ENCODE data around the gene PHYKPL. TPM values are rescaled to one million over a fixed set of nuclear protein-coding genes. Genes with fewer than 3 reads are reported as not detected.
"Not testable (repeated sequence)": the region's sequence is repeated elsewhere in the genome, so short reads cannot be mapped to it uniquely, and the experiment has no call there.

PHYKPL gene
- total and polyA plus RNA-seq, 2 donors (not counting 1 experiment from before 2014, with no cell fraction given): 18.1 to 44.8 TPM

DNA sequence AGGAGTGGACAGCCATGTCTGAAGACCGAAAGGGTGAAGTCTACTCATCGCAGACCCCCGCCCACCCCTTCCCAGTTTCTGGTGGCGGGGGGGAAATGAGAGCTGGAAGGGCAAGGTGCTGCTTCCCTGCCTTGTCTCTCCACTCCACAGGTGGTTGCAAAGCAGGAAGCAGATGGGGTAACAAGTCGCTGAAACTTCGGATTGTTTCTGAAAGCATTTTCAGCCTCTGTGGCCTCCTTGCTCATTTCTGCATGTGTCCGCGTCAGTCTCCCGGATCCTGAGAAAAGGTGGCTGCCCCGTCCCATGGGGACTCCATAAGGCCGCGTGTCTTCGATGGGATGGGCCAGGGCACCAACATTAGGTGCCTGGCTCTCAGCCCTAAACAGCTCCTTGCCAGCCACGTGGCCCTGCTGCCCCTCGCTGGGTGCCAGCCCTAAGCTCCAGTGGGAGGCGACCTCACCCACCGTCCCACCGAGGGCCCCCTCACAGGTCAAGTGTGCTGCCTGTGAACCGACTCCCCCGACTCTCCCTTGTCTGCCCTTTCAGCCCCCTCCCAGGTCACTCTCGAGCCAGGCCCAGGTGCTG is 971 bp downstream of the PHYKPL start:
- H4K20me1 ChIP-seq (ENCODE audit: control insufficient read depth, extremely low read depth, insufficient read depth, low read length): no peaks in the 10 kb centered on the region
- peak overlapping the region; percentile 1 for H2AFZ ChIP-seq (ENCODE audit: low read length)
- peak overlapping the region; percentile 81 for H3K9ac ChIP-seq (ENCODE audit: insufficient read depth, low read length)
- H3K27ac ChIP-seq (ENCODE audit: insufficient read depth, low read length): peak overlapping the region; percentile 77
- TF ChIP-seq, protein P1, sequence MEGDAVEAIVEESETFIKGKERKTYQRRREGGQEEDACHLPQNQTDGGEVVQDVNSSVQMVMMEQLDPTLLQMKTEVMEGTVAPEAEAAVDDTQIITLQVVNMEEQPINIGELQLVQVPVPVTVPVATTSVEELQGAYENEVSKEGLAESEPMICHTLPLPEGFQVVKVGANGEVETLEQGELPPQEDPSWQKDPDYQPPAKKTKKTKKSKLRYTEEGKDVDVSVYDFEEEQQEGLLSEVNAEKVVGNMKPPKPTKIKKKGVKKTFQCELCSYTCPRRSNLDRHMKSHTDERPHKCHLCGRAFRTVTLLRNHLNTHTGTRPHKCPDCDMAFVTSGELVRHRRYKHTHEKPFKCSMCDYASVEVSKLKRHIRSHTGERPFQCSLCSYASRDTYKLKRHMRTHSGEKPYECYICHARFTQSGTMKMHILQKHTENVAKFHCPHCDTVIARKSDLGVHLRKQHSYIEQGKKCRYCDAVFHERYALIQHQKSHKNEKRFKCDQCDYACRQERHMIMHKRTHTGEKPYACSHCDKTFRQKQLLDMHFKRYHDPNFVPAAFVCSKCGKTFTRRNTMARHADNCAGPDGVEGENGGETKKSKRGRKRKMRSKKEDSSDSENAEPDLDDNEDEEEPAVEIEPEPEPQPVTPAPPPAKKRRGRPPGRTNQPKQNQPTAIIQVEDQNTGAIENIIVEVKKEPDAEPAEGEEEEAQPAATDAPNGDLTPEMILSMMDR (conservative IDR thresholded peaks at IDR 0.05 in 1 of 2, IDR thresholded peaks at IDR 0.05 in 1 of 2; ENCODE audit: low read depth in 1 of 2, low read length in 2 of 2): no peak
- TF ChIP-seq EZH2 (IDR thresholded peaks at IDR 0.05; ENCODE audit: low read length, missing control alignments): no peak
- H3K27me3 ChIP-seq (ENCODE audit: control insufficient read depth, insufficient read depth, low read length): no peaks in the 10 kb centered on the region
- no peaks in the 10 kb centered on the region for H3K9me3 ChIP-seq (ENCODE audit: control insufficient read depth, insufficient read depth, low read depth, low read length)
- H3K4me1 ChIP-seq (ENCODE audit: control insufficient read depth, extremely low read depth, insufficient read depth, low read length): peaks cover 6% of the 10 kb centered on the region
- H3K4me3 ChIP-seq (replicated peaks in 1 of 4; ENCODE audit: control extremely low read depth in 1 of 4, insufficient read depth in 1 of 4, low read depth in 3 of 4, low read length in 4 of 4): peak overlapping the region; percentile 61 to 87 (median 70)
- H3K36me3 ChIP-seq (ENCODE audit: control insufficient read depth, insufficient read depth, low read length): peaks cover 19% of the 10 kb centered on the region
- H3K4me2 ChIP-seq (ENCODE audit: extremely low read depth, insufficient read depth, low read length): peak overlapping the region; percentile 97
- peaks cover 18% of the 10 kb centered on the region for H3K79me2 ChIP-seq (ENCODE audit: control insufficient read depth, insufficient read depth, low read length)
- no peak for DNase-seq (ENCODE audit: low read depth in 2 of 2)

- peak overlapping the region; percentile 97 for H3K4me2 ChIP-seq (ENCODE audit: extremely low read depth, insufficient read depth, low read length)
- H3K4me1 ChIP-seq (ENCODE audit: control insufficient read depth, extremely low read depth, insufficient read depth, low read length): peaks cover 6% of the 10 kb centered on the region
- no peak overlapping the region for H3K9ac ChIP-seq (ENCODE audit: insufficient read depth, low read length)
- H3K27ac ChIP-seq (ENCODE audit: insufficient read depth, low read length): peak overlapping the region; percentile 77
- H3K79me2 ChIP-seq (ENCODE audit: control insufficient read depth, insufficient read depth, low read length): peaks cover 18% of the 10 kb centered on the region
- DNase-seq (ENCODE audit: low read depth in 2 of 2): peak; percentile 47 to 48
- peak overlapping the region; percentile 61 to 87 (median 70) for H3K4me3 ChIP-seq (replicated peaks in 1 of 4; ENCODE audit: control extremely low read depth in 1 of 4, insufficient read depth in 1 of 4, low read depth in 3 of 4, low read length in 4 of 4)
- peaks cover 19% of the 10 kb centered on the region for H3K36me3 ChIP-seq (ENCODE audit: control insufficient read depth, insufficient read depth, low read length)
- H3K27me3 ChIP-seq (ENCODE audit: control insufficient read depth, insufficient read depth, low read length): no peaks in the 10 kb centered on the region
- no peak overlapping the region for H2AFZ ChIP-seq (ENCODE audit: low read length)
- no peaks in the 10 kb centered on the region for H4K20me1 ChIP-seq (ENCODE audit: control insufficient read depth, extremely low read depth, insufficient read depth, low read length)
- H3K9me3 ChIP-seq (ENCODE audit: control insufficient read depth, insufficient read depth, low read depth, low read length): no peaks in the 10 kb centered on the region
- TF ChIP-seq, protein P1 (conservative IDR thresholded peaks at IDR 0.05 in 1 of 2, IDR thresholded peaks at IDR 0.05 in 1 of 2; ENCODE audit: low read depth in 1 of 2, low read length in 2 of 2): no peak
- no peak for TF ChIP-seq EZH2 (IDR thresholded peaks at IDR 0.05; ENCODE audit: low read length, missing control alignments)
Observed at GRCh38 chr5:178230879-178231538, 1.6 kb downstream of the PHYKPL start.

- no peak overlapping the region for H2AFZ ChIP-seq (ENCODE audit: low read length)
- no peak for DNase-seq (ENCODE audit: low read depth in 2 of 2)
- H3K4me2 ChIP-seq (ENCODE audit: extremely low read depth, insufficient read depth, low read length): no peak overlapping the region
- no peaks in the 10 kb centered on the region for H3K9me3 ChIP-seq (ENCODE audit: control insufficient read depth, insufficient read depth, low read depth, low read length)
- TF ChIP-seq EZH2 (IDR thresholded peaks at IDR 0.05; ENCODE audit: low read length, missing control alignments): no peak
- TF ChIP-seq, protein P1 (conservative IDR thresholded peaks at IDR 0.05 in 1 of 2, IDR thresholded peaks at IDR 0.05 in 1 of 2; ENCODE audit: low read depth in 1 of 2, low read length in 2 of 2): no peak
- H4K20me1 ChIP-seq (ENCODE audit: control insufficient read depth, extremely low read depth, insufficient read depth, low read length): no peaks in the 10 kb centered on the region
- H3K4me3 ChIP-seq (replicated peaks in 1 of 4; ENCODE audit: control extremely low read depth in 1 of 4, insufficient read depth in 1 of 4, low read depth in 3 of 4, low read length in 4 of 4): no peak overlapping the region
- no peak overlapping the region for H3K9ac ChIP-seq (ENCODE audit: insufficient read depth, low read length)
- H3K36me3 ChIP-seq (ENCODE audit: control insufficient read depth, insufficient read depth, low read length): peaks cover 19% of the 10 kb centered on the region
- H3K79me2 ChIP-seq (ENCODE audit: control insufficient read depth, insufficient read depth, low read length): peaks cover 18% of the 10 kb centered on the region
- H3K4me1 ChIP-seq (ENCODE audit: control insufficient read depth, extremely low read depth, insufficient read depth, low read length): peaks cover 6% of the 10 kb centered on the region
- H3K27ac ChIP-seq (ENCODE audit: insufficient read depth, low read length): no peak overlapping the region
- H3K27me3 ChIP-seq (ENCODE audit: control insufficient read depth, insufficient read depth, low read length): no peaks in the 10 kb centered on the region
Observed at GRCh38 chr5:178229861-178230260, 2.7 kb downstream of the PHYKPL start.

- not testable (repeated sequence) for H3K4me1 ChIP-seq (ENCODE audit: control insufficient read depth, extremely low read depth, insufficient read depth, low read length); H3K9me3 ChIP-seq (ENCODE audit: control insufficient read depth, insufficient read depth, low read depth, low read length); H3K27me3 ChIP-seq (ENCODE audit: control insufficient read depth, insufficient read depth, low read length); H4K20me1 ChIP-seq (ENCODE audit: control insufficient read depth, extremely low read depth, insufficient read depth, low read length); H3K4me3 ChIP-seq (replicated peaks in 1 of 4; ENCODE audit: control extremely low read depth in 1 of 4, insufficient read depth in 1 of 4, low read depth in 3 of 4, low read length in 4 of 4); H3K4me2 ChIP-seq (ENCODE audit: extremely low read depth, insufficient read depth, low read length); H3K27ac ChIP-seq (ENCODE audit: insufficient read depth, low read length); DNase-seq (ENCODE audit: low read depth in 2 of 2); H3K9ac ChIP-seq (ENCODE audit: insufficient read depth, low read length); H2AFZ ChIP-seq (ENCODE audit: low read length)
- peaks cover 18% of the 10 kb centered on the region for H3K79me2 ChIP-seq (ENCODE audit: control insufficient read depth, insufficient read depth, low read length)
- peaks cover 23% of the 10 kb centered on the region for H3K36me3 ChIP-seq (ENCODE audit: control insufficient read depth, insufficient read depth, low read length)
Observed at GRCh38 chr5:178229111-178229510, 3.5 kb downstream of the PHYKPL start.
